ENCODE measurements around the gene SLC16A13. TPM values are rescaled to one million over a fixed set of nuclear protein-coding genes. Genes with fewer than 3 reads are reported as not detected.
"Not testable (repeated sequence)": the region's sequence is repeated elsewhere in the genome, so short reads cannot be mapped to it uniquely, and the experiment has no call there.

Gene SLC16A13
- polyA plus RNA-seq, 2 donors, result 4.8 TPM

DNA sequence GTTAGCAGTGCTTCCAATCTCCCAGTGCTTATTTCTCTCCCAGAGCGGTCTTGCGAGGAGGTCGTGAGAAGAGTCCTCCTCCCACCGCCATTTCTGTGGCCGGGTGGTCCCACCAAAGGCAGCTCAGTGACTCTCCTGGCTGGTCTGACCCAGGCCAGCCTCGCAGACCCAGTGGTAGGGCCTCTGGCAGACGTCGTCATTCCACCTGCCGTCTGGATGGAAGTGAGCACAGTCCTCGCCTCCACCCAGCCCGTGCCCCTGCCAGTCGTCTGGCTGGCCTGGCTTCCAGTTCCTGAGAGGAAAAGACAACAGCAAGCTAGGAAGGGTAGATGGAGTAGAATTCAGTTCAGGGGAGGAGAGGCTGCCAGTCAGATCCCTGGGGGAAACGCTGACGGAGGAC is 39.1 kb downstream of the SLC16A13 start:
- no peaks in the 10 kb centered on the region for H3K9me3 ChIP-seq (ENCODE audit: control insufficient read depth in 2 of 2, insufficient read depth in 1 of 2, low read depth in 1 of 2, low read length in 1 of 2)
- H3K4me3 ChIP-seq (ENCODE audit: low read depth in 1 of 2, low read length in 2 of 2), result no peak overlapping the region
- no peaks in the 10 kb centered on the region for H3K4me1 ChIP-seq (ENCODE audit: control insufficient read depth in 2 of 2, insufficient read depth in 2 of 2, low read length in 1 of 2)
- no peaks in the 10 kb centered on the region for H3K27me3 ChIP-seq (ENCODE audit: control insufficient read depth in 1 of 2, insufficient read depth in 2 of 2, low read length in 2 of 2)
- no peaks in the 10 kb centered on the region for H3K36me3 ChIP-seq (ENCODE audit: control insufficient read depth in 2 of 2, insufficient read depth in 2 of 2, low read length in 1 of 2)
- no peak overlapping the region for H3K27ac ChIP-seq (ENCODE audit: low read depth in 2 of 2, low read length in 1 of 2)
- WGBS, 2 donors, result 83 to 87% methylated on average over 14 of the region's 14 CpGs

GRCh38 chr17:7077911-7078546 is 42.2 kb downstream of the SLC16A13 start:
- WGBS, 2 donors, result 77 to 87% methylated on average over 6 to 7 of the region's 7 CpGs
- Histone ChIP-seq H3K4me3 (ENCODE audit: low read depth in 1 of 2, low read length in 2 of 2) (no peak overlapping the region), H3K9me3 (ENCODE audit: control insufficient read depth in 2 of 2, insufficient read depth in 1 of 2, low read depth in 1 of 2, low read length in 1 of 2) (no peaks in the 10 kb centered on the region), H3K36me3 (ENCODE audit: control insufficient read depth in 2 of 2, insufficient read depth in 2 of 2, low read length in 1 of 2) (no peaks in the 10 kb centered on the region), H3K27me3 (ENCODE audit: control insufficient read depth in 1 of 2, insufficient read depth in 2 of 2, low read length in 2 of 2) (no peaks in the 10 kb centered on the region), H3K4me1 (ENCODE audit: control insufficient read depth in 2 of 2, insufficient read depth in 2 of 2, low read length in 1 of 2) (no peaks in the 10 kb centered on the region), H3K27ac (ENCODE audit: low read depth in 2 of 2, low read length in 1 of 2) (no peak overlapping the region)

GRCh38 chr17:7078711-7079110 is 42.9 kb downstream of the SLC16A13 start:
- Histone ChIP-seq H3K4me1 (ENCODE audit: control insufficient read depth in 2 of 2, insufficient read depth in 2 of 2, low read length in 1 of 2) (no peaks in the 10 kb centered on the region), H3K27me3 (ENCODE audit: control insufficient read depth in 1 of 2, insufficient read depth in 2 of 2, low read length in 2 of 2) (no peaks in the 10 kb centered on the region), H3K4me3 (ENCODE audit: low read depth in 1 of 2, low read length in 2 of 2) (no peak overlapping the region), H3K9me3 (ENCODE audit: control insufficient read depth in 2 of 2, insufficient read depth in 1 of 2, low read depth in 1 of 2, low read length in 1 of 2) (no peaks in the 10 kb centered on the region), H3K36me3 (ENCODE audit: control insufficient read depth in 2 of 2, insufficient read depth in 2 of 2, low read length in 1 of 2) (no peaks in the 10 kb centered on the region), H3K27ac (ENCODE audit: low read depth in 2 of 2, low read length in 1 of 2) (no peak overlapping the region)
- WGBS, 2 donors, result 81 to 90% methylated on average over 10 of the region's 10 CpGs

GRCh38 chr17:7079581-7080455 is 44.0 kb downstream of the SLC16A13 start, which contains the start of gene CLEC10A:
Gene CLEC10A (minus strand): TSS chr17:7080251. CDS start chr17:7078812, 1,439 bp downstream.
- no peaks in the 10 kb centered on the region for H3K36me3 ChIP-seq (ENCODE audit: control insufficient read depth in 2 of 2, insufficient read depth in 2 of 2, low read length in 1 of 2)
- H3K4me1 ChIP-seq (ENCODE audit: control insufficient read depth in 2 of 2, insufficient read depth in 2 of 2, low read length in 1 of 2), result no peaks in the 10 kb centered on the region
- WGBS, 2 donors, result 68 to 76% methylated on average over 15 of the region's 15 CpGs
- no peaks in the 10 kb centered on the region for H3K27me3 ChIP-seq (ENCODE audit: control insufficient read depth in 1 of 2, insufficient read depth in 2 of 2, low read length in 2 of 2)
- no peak within 1 kb of the TSS for H3K27ac ChIP-seq (ENCODE audit: low read depth in 2 of 2, low read length in 1 of 2)
- no peak within 1 kb of the TSS for H3K4me3 ChIP-seq (ENCODE audit: low read depth in 1 of 2, low read length in 2 of 2)
- H3K9me3 ChIP-seq (ENCODE audit: control insufficient read depth in 2 of 2, insufficient read depth in 1 of 2, low read depth in 1 of 2, low read length in 1 of 2), result no peaks in the 10 kb centered on the region

- Histone ChIP-seq H3K27ac (ENCODE audit: low read depth in 2 of 2, low read length in 1 of 2) (no peak overlapping the region), H3K9me3 (ENCODE audit: control insufficient read depth in 2 of 2, insufficient read depth in 1 of 2, low read depth in 1 of 2, low read length in 1 of 2) (no peaks in the 10 kb centered on the region), H3K4me3 (ENCODE audit: low read depth in 1 of 2, low read length in 2 of 2) (no peak overlapping the region), H3K36me3 (ENCODE audit: control insufficient read depth in 2 of 2, insufficient read depth in 2 of 2, low read length in 1 of 2) (no peaks in the 10 kb centered on the region), H3K27me3 (ENCODE audit: control insufficient read depth in 1 of 2, insufficient read depth in 2 of 2, low read length in 2 of 2) (no peaks in the 10 kb centered on the region), H3K4me1 (ENCODE audit: control insufficient read depth in 2 of 2, insufficient read depth in 2 of 2, low read length in 1 of 2) (no peaks in the 10 kb centered on the region)
- WGBS, 2 donors, result 53 to 54% methylated on average over 10 of the region's 10 CpGs
Observed at GRCh38 chr17:7080456-7081041, 44.7 kb downstream of the SLC16A13 start.

DNA sequence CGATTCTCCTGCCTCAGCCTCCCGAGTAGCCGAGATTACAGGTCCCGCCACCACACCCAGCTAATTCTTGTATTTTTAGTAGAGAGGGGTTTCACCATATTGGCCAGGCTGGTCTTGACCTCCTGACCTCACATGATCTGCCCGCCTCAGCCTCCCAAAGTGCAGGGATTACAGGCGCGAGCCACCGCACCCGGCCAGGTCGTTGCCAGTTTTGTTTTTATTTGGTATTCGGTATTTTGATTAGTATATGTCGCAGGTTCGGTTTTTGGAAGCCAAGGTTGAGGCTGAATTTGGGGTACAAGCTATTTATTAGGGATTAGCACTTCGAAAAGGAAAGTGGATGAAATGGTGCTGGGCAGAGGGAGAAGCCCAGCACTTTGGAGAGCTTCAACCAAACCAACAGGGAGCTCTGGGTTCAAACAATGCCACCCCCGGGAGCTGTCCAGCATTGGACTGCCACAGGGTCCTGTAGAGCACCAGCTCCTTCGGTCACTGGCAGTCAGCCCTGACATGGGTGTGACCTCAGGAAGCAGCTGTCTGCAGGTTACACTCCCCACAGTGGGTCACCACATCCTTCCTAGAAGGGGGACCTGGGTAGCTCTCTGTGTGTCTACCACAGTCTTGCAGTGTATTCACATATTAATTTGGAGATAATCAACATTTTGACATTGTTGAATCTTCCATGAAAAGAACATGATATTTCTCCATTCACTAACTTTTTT is 45.7 kb downstream of the SLC16A13 start:
- no peaks in the 10 kb centered on the region for H3K27me3 ChIP-seq (ENCODE audit: control insufficient read depth in 1 of 2, insufficient read depth in 2 of 2, low read length in 2 of 2)
- WGBS, 2 donors, result 85 to 89% methylated on average over 16 of the region's 16 CpGs
- no peak overlapping the region for H3K27ac ChIP-seq (ENCODE audit: low read depth in 2 of 2, low read length in 1 of 2)
- H3K4me1 ChIP-seq (ENCODE audit: control insufficient read depth in 2 of 2, insufficient read depth in 2 of 2, low read length in 1 of 2), result no peaks in the 10 kb centered on the region
- no peaks in the 10 kb centered on the region for H3K9me3 ChIP-seq (ENCODE audit: control insufficient read depth in 2 of 2, insufficient read depth in 1 of 2, low read depth in 1 of 2, low read length in 1 of 2)
- H3K36me3 ChIP-seq (ENCODE audit: control insufficient read depth in 2 of 2, insufficient read depth in 2 of 2, low read length in 1 of 2), result no peaks in the 10 kb centered on the region
- no peak overlapping the region for H3K4me3 ChIP-seq (ENCODE audit: low read depth in 1 of 2, low read length in 2 of 2)

DNA sequence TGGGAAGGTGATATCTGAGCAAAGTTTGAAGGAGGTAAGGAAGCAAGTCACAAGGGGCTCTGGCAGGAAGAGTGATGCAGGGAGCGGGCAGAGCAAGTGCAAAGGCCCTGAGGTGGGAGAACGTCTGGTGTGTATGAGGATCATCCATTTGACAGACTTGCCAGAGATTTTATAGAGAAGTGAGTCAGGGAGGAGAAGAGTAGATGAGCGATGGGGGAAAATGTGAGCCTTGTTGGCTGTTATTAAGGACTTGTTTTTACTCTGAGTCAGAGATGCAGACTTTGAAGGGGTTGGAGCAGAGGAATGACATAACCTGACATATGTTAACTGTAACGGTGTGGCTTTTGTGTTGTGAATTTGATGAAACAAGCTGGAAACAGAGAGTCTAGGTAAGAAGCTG is 47.8 kb downstream of the SLC16A13 start:
- Histone ChIP-seq H3K4me1 (ENCODE audit: control insufficient read depth in 2 of 2, insufficient read depth in 2 of 2, low read length in 1 of 2) (no peaks in the 10 kb centered on the region), H3K4me3 (ENCODE audit: low read depth in 1 of 2, low read length in 2 of 2) (no peak overlapping the region), H3K9me3 (ENCODE audit: control insufficient read depth in 2 of 2, insufficient read depth in 1 of 2, low read depth in 1 of 2, low read length in 1 of 2) (no peaks in the 10 kb centered on the region), H3K27me3 (ENCODE audit: control insufficient read depth in 1 of 2, insufficient read depth in 2 of 2, low read length in 2 of 2) (no peaks in the 10 kb centered on the region), H3K27ac (ENCODE audit: low read depth in 2 of 2, low read length in 1 of 2) (no peak overlapping the region), H3K36me3 (ENCODE audit: control insufficient read depth in 2 of 2, insufficient read depth in 2 of 2, low read length in 1 of 2) (no peaks in the 10 kb centered on the region)
- 62 to 68% methylated on average over 4 of the region's 4 CpGs for WGBS, 2 donors

- H3K36me3 ChIP-seq (ENCODE audit: control insufficient read depth in 2 of 2, insufficient read depth in 2 of 2, low read length in 1 of 2), result no peaks in the 10 kb centered on the region
- no peaks in the 10 kb centered on the region for H3K27me3 ChIP-seq (ENCODE audit: control insufficient read depth in 1 of 2, insufficient read depth in 2 of 2, low read length in 2 of 2)
- H3K9me3 ChIP-seq (ENCODE audit: control insufficient read depth in 2 of 2, insufficient read depth in 1 of 2, low read depth in 1 of 2, low read length in 1 of 2), result no peaks in the 10 kb centered on the region
- H3K27ac ChIP-seq (ENCODE audit: low read depth in 2 of 2, low read length in 1 of 2), result no peak overlapping the region
- 32 to 36% methylated on average over 7 of the region's 7 CpGs for WGBS, 2 donors
- no peak overlapping the region for H3K4me3 ChIP-seq (ENCODE audit: low read depth in 1 of 2, low read length in 2 of 2)
- no peaks in the 10 kb centered on the region for H3K4me1 ChIP-seq (ENCODE audit: control insufficient read depth in 2 of 2, insufficient read depth in 2 of 2, low read length in 1 of 2)
Observed at GRCh38 chr17:7084088-7084487, 48.3 kb downstream of the SLC16A13 start.

DNA sequence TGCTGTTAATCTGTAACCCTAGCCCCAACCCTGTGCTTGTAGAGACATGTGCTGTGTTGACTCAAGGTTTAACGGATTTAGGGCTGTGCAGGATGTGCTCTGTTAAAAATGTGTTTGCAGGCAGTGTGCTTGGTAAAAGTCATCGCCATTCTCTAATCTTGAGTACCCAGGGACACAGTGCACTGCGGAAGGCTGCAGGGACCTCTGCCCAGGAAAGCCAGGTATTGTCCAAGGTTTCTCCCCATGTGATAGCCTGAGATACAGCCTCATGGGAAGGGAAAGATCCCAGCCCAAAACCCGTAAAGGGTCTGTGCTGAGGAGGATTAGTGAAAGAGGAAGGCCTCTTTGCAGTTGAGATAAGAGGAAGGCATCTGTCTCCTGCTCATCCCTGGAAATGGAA is 52.6 kb downstream of the SLC16A13 start:
- H3K4me1 ChIP-seq (ENCODE audit: control insufficient read depth in 2 of 2, insufficient read depth in 2 of 2, low read length in 1 of 2); H3K36me3 ChIP-seq (ENCODE audit: control insufficient read depth in 2 of 2, insufficient read depth in 2 of 2, low read length in 1 of 2); H3K9me3 ChIP-seq (ENCODE audit: control insufficient read depth in 2 of 2, insufficient read depth in 1 of 2, low read depth in 1 of 2, low read length in 1 of 2); H3K4me3 ChIP-seq (ENCODE audit: low read depth in 1 of 2, low read length in 2 of 2); H3K27me3 ChIP-seq (ENCODE audit: control insufficient read depth in 1 of 2, insufficient read depth in 2 of 2, low read length in 2 of 2); H3K27ac ChIP-seq (ENCODE audit: low read depth in 2 of 2, low read length in 1 of 2): not testable (repeated sequence)
- WGBS, 2 donors, result 48 to 53% methylated on average over 4 of the region's 4 CpGs
